Measurements from ENCODE around the gene APOBEC3B. TPM values are rescaled to one million over a fixed set of nuclear protein-coding genes. Genes with fewer than 3 reads are reported as not detected.

Gene APOBEC3B
- total and polyA plus RNA-seq, 9 of the 15 experiments (the other 6 are each of a cell fraction or from before 2014, with no cell fraction given): 5.9 to 166 (median 43.2) TPM

DNA sequence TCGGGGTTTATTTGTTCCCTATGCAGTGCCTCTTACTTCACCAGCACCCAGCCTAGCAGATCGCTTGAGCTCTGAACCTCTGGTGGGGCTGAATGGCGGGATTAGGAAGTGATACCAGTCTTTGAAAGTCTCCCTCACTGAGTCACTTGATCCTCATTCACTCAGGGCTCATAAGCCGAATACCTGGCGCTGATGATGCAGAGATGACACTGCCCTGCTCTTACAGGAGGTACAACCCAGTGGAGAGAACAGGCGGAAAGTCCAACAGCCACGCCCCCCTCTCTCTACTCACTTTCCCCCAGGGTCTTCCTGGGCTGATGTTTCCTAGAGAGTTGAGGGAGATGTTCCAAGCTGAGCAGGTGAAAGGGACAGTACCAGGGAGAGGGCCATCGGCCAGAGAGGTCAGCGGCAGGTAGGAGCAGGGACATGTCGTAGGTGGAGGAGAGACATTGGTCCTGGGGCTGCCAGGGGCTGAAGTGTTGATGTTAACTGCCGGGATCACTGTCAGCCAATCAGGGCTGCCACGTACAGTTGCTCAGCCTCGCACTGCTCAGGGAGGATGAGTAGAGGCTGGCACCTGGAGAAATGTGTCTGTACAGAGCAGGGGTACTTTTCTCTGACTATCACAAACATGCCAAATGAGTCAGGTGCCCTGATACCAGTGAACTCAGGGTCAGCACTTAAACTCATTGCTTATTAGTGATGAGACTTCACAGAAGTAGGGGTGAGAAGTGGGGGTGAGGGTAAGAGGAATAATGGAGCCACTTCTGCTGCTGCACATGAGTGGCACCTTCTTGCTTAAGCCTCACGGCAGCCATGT lies 34.6 kb upstream of the APOBEC3B start:
- ATAC-seq (no peak), DNase-seq (ENCODE audit: extremely low read depth in 1 of 4, low spot score in 3 of 4) (no peak), FAIRE-seq (no peak)
- in situ Hi-C loops (cut with MboI) (no loop called here), intact Hi-C loops (cut with micrococcal nuclease) (no loop called here)
- H2AFZ ChIP-seq (ENCODE audit: low read depth, low read length): no peak overlapping the region
- ChIA-PET CTCF (ENCODE audit: low intra/inter-chr PET ratio) (no interaction called here), POLR2A (no interaction called here)
- H3K4me2 ChIP-seq (ENCODE audit: insufficient read depth, low read length): no peak overlapping the region
- no peaks in the 10 kb centered on the region for H3K79me2 ChIP-seq (ENCODE audit: control insufficient read depth, insufficient read depth, low read length)
- H3K9ac ChIP-seq (ENCODE audit: insufficient read depth in 1 of 2, low read depth in 2 of 2, low read length in 2 of 2): no peak overlapping the region
- H3K27ac ChIP-seq (ENCODE audit: extremely low read depth, low read depth, low read length): no peak overlapping the region
- H3K9me1 ChIP-seq (ENCODE audit: control insufficient read depth, insufficient read depth, low read length): no peaks in the 10 kb centered on the region
- no peaks in the 10 kb centered on the region for H3K9me3 ChIP-seq (replicated peaks; ENCODE audit: control insufficient read depth, insufficient read depth, low read depth, low read length)
- TF ChIP-seq ATF7 (IDR thresholded peaks at IDR 0.05): no peak
- no peak for TF ChIP-seq SAFB (IDR thresholded peaks at IDR 0.05; ENCODE audit: borderline replicate concordance, low read depth, low read length)
- no peak for TF ChIP-seq ZNF146 (CRISPR knock-in tag; IDR thresholded peaks at IDR 0.05; ENCODE audit: unreplicated experiment)
- TF ChIP-seq, protein P1, sequence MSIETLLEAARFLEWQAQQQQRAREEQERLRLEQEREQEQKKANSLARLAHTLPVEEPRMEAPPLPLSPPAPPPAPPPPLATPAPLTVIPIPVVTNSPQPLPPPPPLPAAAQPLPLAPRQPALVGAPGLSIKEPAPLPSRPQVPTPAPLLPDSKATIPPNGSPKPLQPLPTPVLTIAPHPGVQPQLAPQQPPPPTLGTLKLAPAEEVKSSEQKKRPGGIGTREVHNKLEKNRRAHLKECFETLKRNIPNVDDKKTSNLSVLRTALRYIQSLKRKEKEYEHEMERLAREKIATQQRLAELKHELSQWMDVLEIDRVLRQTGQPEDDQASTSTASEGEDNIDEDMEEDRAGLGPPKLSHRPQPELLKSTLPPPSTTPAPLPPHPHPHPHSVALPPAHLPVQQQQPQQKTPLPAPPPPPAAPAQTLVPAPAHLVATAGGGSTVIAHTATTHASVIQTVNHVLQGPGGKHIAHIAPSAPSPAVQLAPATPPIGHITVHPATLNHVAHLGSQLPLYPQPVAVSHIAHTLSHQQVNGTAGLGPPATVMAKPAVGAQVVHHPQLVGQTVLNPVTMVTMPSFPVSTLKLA (conservative IDR thresholded peaks at IDR 0.05): no peak
- TF ChIP-seq TRIM28 (IDR thresholded peaks at IDR 0.05): no peak
- no peak for TF ChIP-seq ZNF174 (CRISPR knock-in tag; IDR thresholded peaks at IDR 0.05)
- TF ChIP-seq, protein P2, sequence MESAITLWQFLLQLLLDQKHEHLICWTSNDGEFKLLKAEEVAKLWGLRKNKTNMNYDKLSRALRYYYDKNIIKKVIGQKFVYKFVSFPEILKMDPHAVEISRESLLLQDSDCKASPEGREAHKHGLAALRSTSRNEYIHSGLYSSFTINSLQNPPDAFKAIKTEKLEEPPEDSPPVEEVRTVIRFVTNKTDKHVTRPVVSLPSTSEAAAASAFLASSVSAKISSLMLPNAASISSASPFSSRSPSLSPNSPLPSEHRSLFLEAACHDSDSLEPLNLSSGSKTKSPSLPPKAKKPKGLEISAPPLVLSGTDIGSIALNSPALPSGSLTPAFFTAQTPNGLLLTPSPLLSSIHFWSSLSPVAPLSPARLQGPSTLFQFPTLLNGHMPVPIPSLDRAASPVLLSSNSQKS (CRISPR knock-in tag; IDR thresholded peaks at IDR 0.05): no peak
- TF ChIP-seq DPF2 (IDR thresholded peaks at IDR 0.05): no peak
- TF ChIP-seq RBM22 (IDR thresholded peaks at IDR 0.05; ENCODE audit: low read depth, low read length, poor library complexity, severe bottlenecking): no peak
- no peak for TF ChIP-seq HNRNPK (IDR thresholded peaks at IDR 0.05; ENCODE audit: low read depth, low read length, poor library complexity, severe bottlenecking)
- TF ChIP-seq ZNF785 (CRISPR knock-in tag; IDR thresholded peaks at IDR 0.05): no peak
- no peak for TF ChIP-seq ZNF311 (CRISPR knock-in tag; IDR thresholded peaks at IDR 0.05)
- H3K4me3 ChIP-seq: no peak overlapping the region
- H3K36me3 ChIP-seq (ENCODE audit: control insufficient read depth, insufficient read depth, low read length): no peaks in the 10 kb centered on the region
- no TSS peak for BruUV-seq (replicated peaks)
- 0 out of 2 replicates have a peak, but pooled peaks cover 4% of the 10 kb centered on the region for H4K20me1 ChIP-seq (replicated peaks; ENCODE audit: control insufficient read depth, insufficient read depth, low read length)
- WGBS (ENCODE audit: insufficient coverage, low coverage, missing lambda C conversion rate): 2% methylated on average over 13 of the region's 14 CpGs
- H3K27me3 ChIP-seq (ENCODE audit: control insufficient read depth in 2 of 2, insufficient read depth in 2 of 2, low read length in 2 of 2): peaks cover 15 to 42% of the 10 kb centered on the region in 2 experiments
- H3K4me1 ChIP-seq (replicated peaks in 1 of 2; ENCODE audit: control insufficient read depth in 2 of 2, insufficient read depth in 2 of 2, low read length in 2 of 2): peaks cover 5 to 14% of the 10 kb centered on the region in 2 experiments; a peak in 4 of 5 replicates

All from K562 (cell line).